Measurements from ENCODE around the gene PTEN.

PTEN gene

DNA sequence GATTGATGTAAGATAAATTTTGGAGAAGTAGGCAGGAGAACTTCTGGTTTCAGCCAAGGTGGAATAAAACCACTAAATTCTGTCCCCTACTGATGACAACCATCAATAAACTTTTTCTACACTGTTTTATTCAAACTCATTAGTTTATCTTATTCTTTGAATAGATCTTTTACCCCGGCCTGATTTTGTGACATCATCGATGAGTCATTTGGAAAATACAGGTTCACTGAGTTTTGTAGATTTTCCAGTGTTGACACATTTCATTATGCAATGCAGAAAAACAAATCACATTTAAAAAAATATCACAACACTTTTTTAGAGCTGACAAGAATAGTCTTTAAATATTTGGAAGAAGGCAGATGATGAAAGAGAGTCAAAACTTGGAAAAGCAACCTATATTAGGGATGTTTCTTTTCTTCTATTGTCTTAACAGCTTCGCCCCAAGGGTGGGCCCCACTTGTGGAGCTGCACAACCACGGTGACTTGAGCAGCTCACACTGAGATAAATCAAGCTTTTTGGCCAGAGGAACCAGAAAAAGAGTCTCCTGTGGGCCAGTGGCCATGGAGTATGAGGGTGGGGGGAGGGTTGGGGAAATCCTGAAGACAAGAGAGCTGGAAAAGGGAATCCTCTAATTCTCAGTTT is 112.8 kb downstream of the PTEN start:
- no peak for DNase-seq (ENCODE audit: low read depth)

DNA sequence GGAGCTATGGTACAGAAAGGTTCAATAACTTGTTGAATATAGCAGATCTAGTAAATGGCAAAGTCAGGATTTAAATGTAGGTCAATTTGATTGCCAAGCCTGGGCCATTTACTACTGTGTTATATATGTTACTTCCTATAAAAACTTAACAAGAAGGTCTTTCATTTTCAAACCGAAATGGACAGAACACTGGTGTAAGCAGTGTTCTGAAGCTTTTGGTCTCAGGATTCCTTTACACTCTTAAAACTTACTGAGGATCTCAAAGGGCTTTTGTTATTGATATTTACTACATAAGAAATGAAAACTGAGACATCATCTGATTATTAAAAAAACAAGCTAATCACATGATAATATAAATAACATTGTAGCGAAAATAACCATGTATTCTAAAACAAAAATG is 114.7 kb downstream of the PTEN start:
- DNase-seq (ENCODE audit: low read depth) = no peak

DNA sequence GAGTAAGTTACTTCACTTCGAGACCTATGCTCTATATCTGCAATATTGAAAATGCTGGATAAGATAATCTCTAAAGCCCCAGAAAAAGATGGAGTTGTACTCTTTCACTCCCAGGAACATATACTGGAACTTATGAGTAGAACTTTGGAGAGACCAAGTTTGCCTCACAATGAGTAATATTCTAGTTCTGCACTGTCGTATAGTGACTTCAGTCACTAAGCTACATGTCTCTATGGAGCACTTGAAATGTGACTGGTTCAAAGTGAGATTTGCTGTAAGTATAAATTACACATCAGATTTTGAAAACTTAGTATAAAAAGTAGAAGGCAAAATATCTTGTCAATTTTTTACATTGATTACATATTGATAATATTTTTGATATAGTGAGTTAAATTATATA is 116.4 kb downstream of the PTEN start:
- no peak for DNase-seq (ENCODE audit: low read depth)

DNA sequence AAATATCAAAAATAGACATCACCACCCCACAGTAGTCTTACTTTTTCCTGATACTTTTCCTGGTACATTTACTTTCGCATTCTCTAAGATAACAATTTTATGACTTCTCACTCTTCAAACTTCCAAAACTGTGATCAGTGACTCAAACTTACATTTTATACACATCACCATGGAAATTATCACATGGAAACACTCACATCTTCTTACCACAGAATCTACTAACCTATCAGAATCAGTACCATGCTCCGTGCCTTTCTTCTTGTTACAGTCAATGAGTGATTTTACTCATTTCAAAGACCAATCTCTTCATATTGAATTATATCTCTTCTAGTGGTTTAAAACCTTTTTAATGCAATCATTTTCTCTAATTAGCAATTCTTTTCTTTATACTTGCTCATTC is 120.3 kb downstream of the PTEN start:
- no peak for DNase-seq (ENCODE audit: low read depth)

DNA sequence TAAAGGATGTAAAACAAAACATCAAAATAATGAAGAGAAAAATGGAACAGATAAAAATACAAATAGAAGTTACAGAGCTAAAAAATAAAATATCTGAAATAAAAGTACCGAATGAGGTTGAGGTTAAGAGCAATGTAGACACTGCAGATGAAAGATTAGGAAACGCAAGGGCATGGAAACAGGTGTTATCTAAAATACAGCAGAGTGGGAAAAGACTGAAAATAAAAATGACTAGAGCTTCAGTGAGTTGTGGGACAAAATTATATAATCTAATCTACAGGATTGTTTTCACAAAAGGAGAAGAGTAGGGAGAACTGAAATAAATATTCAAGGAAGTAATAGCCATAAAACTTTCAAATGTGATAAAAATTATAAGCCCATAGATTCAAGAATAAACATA is 123.8 kb downstream of the PTEN start:
- no peak for DNase-seq (ENCODE audit: low read depth)

DNA sequence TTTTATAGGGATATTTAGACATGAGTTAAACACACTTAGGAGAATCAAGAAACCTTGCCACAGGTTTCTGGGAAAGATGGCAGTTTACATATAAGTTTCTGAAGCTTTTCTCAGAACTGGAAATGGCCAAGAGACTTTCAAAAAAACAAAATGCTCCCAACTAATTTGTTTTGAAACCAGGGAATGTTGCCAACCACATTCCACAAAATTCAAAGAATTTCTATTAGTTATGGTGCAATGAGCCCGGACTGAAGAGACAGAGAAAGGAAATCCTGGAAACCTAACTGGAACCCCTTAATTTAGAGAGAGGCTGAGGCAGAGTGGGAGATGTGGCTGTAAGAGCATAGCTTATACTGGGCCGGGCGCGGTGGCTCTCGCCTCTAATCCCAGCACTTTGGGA is 128.5 kb downstream of the PTEN start:
- no peak for DNase-seq (ENCODE audit: low read depth)

DNA sequence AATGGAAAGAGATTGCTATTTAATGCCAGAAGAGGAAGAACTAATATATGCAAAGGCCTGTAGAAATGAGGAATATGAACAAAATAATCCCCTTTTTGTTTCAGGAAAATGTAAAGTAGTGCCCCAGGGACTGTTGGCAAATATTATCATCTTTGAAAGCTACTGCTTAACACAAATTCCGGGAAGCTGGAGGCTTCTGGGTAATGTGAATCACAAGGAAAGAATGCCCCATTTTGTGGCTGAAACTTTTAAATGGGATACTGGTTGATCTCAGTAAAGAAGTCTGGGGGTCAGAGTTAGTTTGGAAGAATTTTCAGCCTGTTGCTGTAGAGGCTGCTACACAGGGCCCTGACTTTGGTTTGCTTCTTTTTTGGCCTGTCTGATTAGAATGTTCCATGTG is 141.0 kb downstream of the PTEN start:
- DNase-seq (ENCODE audit: low read depth) = no peak

DNA sequence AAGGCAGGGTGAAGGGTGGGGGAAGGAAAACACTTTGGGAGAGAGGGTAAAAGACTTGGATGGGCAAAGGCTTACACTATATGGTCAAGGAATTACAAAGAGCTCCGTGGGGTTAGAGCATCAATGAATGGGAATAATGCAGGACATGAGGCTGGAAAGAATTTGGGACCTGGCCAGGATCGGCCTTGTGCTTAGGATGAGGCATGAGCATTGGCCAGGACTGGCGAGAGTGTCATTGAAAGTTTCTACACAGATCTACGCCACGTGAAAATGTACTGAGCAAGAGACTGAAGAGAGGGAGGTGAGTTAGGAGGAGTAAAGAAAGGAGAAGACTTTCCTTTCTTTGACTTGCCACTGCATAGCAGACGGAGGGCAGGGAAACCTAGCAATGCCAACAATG is 142.8 kb downstream of the PTEN start:
- no peak for DNase-seq (ENCODE audit: low read depth)

DNA sequence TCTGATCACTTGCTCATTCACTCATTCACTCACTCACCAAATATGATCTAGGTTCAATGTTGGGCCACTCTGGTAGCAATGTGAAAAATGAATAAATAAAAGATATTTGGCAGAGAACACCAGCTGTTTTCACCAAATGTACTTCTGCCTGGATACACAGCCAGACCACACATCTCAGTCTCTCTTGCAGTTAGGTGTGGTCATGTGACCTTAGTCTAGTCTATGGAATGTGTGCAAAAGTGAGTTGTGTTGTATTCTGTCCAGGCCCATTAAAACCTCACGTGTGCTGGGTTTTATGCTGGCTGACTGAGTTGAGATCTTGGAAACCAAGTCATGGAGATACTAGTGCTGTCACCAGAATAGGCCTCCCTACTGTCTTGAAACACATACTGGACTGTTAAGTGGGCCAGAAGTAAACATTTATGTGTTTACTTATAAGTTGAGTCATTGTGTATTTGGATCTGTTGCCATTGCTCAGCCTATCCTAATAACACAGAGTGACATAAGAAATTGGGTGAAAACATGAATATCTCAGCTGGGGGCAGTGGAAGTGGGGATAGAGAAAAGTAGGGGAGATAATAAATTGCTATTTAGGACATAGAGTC is 145.5 kb downstream of the PTEN start:
- DNase-seq (ENCODE audit: low read depth) = no peak

DNA sequence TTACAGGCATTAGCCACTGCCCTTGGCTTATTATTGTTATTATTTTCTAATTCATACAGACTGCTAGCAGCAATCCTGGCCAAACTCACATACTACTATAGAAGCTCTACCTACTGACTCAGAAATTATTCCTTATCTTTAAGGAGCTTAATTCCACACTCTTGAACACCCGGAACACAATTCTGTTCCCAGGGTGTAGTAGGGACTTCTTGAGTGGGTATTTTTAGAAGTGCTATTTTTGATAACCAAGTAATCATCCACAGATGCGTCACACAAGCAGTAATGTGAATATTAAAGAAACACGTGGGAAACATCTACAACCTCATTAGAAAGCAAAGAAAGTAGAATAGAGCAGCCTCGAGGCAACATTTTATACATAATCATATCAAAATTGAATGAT is 149.2 kb downstream of the PTEN start:
- DNase-seq (ENCODE audit: low read depth) = no peak

DNA sequence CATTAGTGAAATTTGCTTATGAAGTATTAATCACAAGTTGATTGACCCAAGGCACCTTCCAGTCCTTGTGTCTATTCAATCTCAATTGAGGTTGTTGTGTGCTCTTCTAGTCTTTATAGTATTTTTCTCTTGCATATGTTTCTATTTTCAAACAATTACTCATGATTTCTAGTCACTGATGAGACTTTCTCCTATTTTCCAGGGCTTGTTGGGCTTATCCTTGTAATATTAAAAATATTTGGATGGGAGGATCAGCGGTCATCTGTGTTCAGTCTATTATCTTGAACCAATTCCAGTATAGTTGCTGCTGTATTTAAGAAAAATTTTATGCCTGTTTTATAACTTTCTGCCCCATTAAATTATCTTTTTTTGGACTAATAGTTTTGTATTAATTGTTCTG is 154.4 kb downstream of the PTEN start:
- DNase-seq (ENCODE audit: low read depth) = no peak

DNA sequence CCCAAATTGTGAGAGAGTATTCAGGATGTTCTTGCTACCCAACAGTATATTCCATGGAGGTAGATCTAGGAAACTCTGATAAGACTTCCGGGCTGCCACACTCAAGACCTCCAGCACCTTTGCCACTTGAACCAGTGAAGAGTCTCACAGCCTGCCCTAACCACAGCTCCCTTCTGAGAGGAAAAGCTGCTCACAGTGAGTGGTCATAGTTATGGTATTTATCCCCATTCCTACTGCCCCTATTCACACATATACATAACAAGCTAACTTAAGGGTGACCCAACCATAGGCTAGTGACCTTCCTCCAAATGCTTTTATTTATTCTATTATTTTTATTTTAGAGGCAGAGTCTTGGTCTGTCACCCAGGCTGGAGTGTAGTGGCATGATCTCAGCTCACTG is 156.3 kb downstream of the PTEN start:
- DNase-seq (ENCODE audit: low read depth) = no peak

All from stimulated activated CD8-positive, alpha-beta memory T cell treated with anti-CD3 and anti-CD28 coated beads, Interleukin-12 subunit alpha, Interleukin-12 subunit beta, amount 100 ng/mL, for 4 hours (primary cell).